PC-9 (cell line): Measurements from ENCODE around the gene ITIH2. TPM values are rescaled to one million over a fixed set of nuclear protein-coding genes. Genes with fewer than 3 reads are reported as not detected.
"Not testable (repeated sequence)": the region's sequence is repeated elsewhere in the genome, so short reads cannot be mapped to it uniquely, and the experiment has no call there.

Experiments used
- BruUV-seq: library from RNA; stranded (reverse); fragments of 400-500 nt; replicated peaks from 2 replicates; lab custom pipeline; 2021; lab: Mats Ljungman, UMichigan
- CTCF ChIA-PET: fragments of 300-600 bp; sonication (Branson Sonifier 250); formaldehyde crosslinking; loops from one replicate; lab custom pipeline; 2022; ENCODE audit warnings: antibody characterized with exemption; lab: Charles Lee
- POLR2A ChIA-PET: fragments of 300-600 bp; sonication (Branson Sonifier 250); formaldehyde crosslinking; loops from one replicate; lab custom pipeline; 2022; ENCODE audit warnings: antibody characterized with exemption; ENCODE audit not compliant: unreplicated experiment; lab: Charles Lee
- DNase-seq, 2 experiments: peaks; one replicate each; pipeline versions ENCODE4 v3.0.0 to v3.0.0-alpha.2; 2015 to 2022; ENCODE audit warnings: mixed read lengths in 1 of 2
- H2AFZ ChIP-seq: fragments of 200-600 bp; sonication (generic); 2 replicates; pipeline ENCODE4 v1.8.1; 2017; ENCODE audit warnings: antibody characterized with exemption
- H3F3A ChIP-seq: fragments of 200-600 bp; sonication (generic); 2 replicates; pipeline ENCODE4 v1.8.1; 2017; ENCODE audit warnings: antibody characterized with exemption, mild to moderate bottlenecking, low read depth; ENCODE audit not compliant: insufficient read depth
- H3K27ac ChIP-seq: fragments of 200-600 bp; sonication (generic); 2 replicates; pipeline ENCODE4 v1.6.1; 2016; ENCODE audit warnings: mixed run types
- H3K27me3 ChIP-seq: fragments of 200-600 bp; sonication (generic); 2 replicates; pipeline ENCODE4 v1.6.1; 2016; ENCODE audit warnings: low read depth, mixed run types; ENCODE audit not compliant: insufficient read depth
- H3K36me3 ChIP-seq: fragments of 200-600 bp; sonication (generic); 2 replicates; pipeline ENCODE4 v1.6.1; 2016; ENCODE audit warnings: low read depth, mixed run types
- H3K4me1 ChIP-seq: fragments of 200-600 bp; sonication (generic); replicated peaks from 2 replicates; pipeline ENCODE4 v1.6.1; 2016; ENCODE audit warnings: mixed run types; ENCODE audit not compliant: insufficient read depth
- H3K4me2 ChIP-seq: fragments of 200-600 bp; sonication (generic); 2 replicates; pipeline ENCODE4 v1.6.1; 2017; ENCODE audit warnings: mixed run types
- H3K4me3 ChIP-seq: fragments of 200-600 bp; sonication (generic); 2 replicates; pipeline ENCODE4 v1.6.1; 2016; ENCODE audit warnings: mixed run types
- H3K79me2 ChIP-seq: fragments of 200-600 bp; sonication (generic); 2 replicates; pipeline ENCODE4 v1.6.1; 2017; ENCODE audit warnings: low read depth, mixed run types
- H3K9me2 ChIP-seq: fragments of 200-600 bp; sonication (generic); 2 replicates; pipeline ENCODE4 v1.8.1; 2017; ENCODE audit warnings: mild to moderate bottlenecking; ENCODE audit not compliant: insufficient read depth
- H3K9me3 ChIP-seq: fragments of 200-600 bp; sonication (generic); 2 replicates; pipeline ENCODE4 v1.8.1; 2016; ENCODE audit warnings: low read depth; ENCODE audit not compliant: insufficient read depth
- H4K20me1 ChIP-seq: fragments of 200-600 bp; sonication (generic); 2 replicates; pipeline ENCODE4 v1.8.1; 2017; ENCODE audit not compliant: insufficient read depth
- CTCF ChIP-seq: fragments of 200-600 bp; sonication (generic); conservative IDR thresholded peaks from 2 replicates; pipeline ENCODE4 v1.6.1; 2017; ENCODE audit warnings: mixed run types, antibody characterized with exemption, mild to moderate bottlenecking, moderate library complexity
- EZH2 ChIP-seq: fragments of 200-600 bp; sonication (generic); IDR thresholded peaks from 2 replicates; pipeline ENCODE4 v1.8.0; 2017; ENCODE audit warnings: antibody characterized with exemption, low read depth
- intact Hi-C: fragments of 100-400 bp; cut with micrococcal nuclease; formaldehyde crosslinking; loops from one replicate; pipeline ENCODE4 v1.10.0; 2022; ENCODE audit not compliant: unreplicated experiment
- total RNA-seq: library from RNA; stranded (reverse); gene quantifications from 2 replicates; pipeline ENCODE4 v1.2.3, GENCODE V29; 2021

ITIH2 gene
- total RNA-seq, 1 experiment from 2014 or later: not detected

DNA sequence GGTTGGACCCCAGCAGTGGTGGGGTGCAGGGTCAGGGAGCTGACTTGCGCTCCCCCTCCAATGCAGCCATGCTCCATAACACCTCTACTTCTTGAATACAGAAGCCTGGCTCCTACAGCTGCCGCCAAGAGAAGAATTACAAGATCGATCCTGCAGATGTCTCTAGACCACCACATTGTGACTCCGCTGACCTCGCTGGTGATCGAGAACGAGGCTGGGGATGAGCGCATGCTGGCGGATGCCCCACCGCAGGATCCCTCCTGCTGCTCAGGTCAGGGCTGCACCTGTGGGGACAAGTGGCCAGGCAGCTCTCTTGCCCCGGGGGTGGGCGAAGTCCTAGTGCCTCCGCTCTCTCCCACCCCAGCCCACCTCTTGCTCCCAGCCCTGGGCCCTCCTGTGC is 31.7 kb downstream of the ITIH2 start:
- no peaks in the 10 kb centered on the region for H3K36me3 ChIP-seq
- TF ChIP-seq CTCF (no peak), EZH2 (no peak)
- POLR2A ChIA-PET: no interaction called here
- no peaks in the 10 kb centered on the region for H3K4me1 ChIP-seq
- H3K4me3 ChIP-seq: no peak overlapping the region
- no peaks in the 10 kb centered on the region for H3F3A ChIP-seq
- no TSS peak for BruUV-seq
- H3K79me2 ChIP-seq: no peaks in the 10 kb centered on the region
- H3K4me2 ChIP-seq: no peak overlapping the region
- CTCF ChIA-PET: no interaction called here
- H3K27ac ChIP-seq: no peak overlapping the region
- H3K9me2 ChIP-seq: no peaks in the 10 kb centered on the region
- H2AFZ ChIP-seq: no peak overlapping the region
- H3K9me3 ChIP-seq: no peaks in the 10 kb centered on the region
- no peak for DNase-seq
- H3K27me3 ChIP-seq: peaks cover 5% of the 10 kb centered on the region; the same call in 1 of the 2 replicates
- no peaks in the 10 kb centered on the region for H4K20me1 ChIP-seq
- intact Hi-C loops: no loop called here

DNA sequence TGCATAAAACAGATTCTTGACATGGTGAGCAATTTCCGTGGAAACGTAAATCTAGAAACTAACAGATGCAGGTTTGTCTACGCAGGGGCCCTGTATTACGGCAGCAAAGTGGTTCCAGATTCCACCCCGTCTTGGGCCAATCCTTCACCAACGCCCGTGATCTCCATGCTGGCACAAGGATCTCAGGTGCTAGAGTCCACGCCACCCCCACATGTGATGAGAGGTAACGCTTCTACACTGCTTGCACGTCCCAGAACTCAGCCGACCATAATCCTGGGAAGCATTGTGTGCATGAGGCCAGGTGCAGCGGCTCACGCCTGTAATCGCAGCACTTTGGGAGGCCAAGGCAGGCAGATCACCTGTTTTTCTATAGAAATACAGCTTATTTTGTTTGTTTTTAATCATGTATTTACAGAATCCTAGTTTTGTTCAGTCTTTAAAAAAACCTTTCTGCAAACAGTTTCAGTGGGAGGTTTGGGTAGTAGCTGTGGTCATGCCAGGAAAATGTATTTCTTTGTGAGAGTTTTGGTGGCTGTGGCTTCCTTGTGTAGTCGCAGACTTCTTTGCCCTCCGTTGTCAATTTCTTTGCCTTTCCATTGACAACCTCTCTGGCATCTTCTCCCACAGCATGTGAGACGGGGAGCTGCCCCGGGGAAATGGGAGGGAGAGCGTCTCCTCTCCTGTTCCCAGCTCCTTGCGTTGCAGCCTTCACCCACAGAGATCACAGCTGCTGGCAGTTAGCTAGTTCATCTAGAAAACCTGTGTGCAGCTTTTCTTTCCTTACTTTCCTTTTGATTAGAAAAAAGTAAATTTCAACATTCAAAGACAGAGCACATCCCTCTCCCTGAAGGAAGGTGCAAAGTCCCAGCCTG is 35.7 kb downstream of the ITIH2 start:
- no peaks in the 10 kb centered on the region for H3K79me2 ChIP-seq
- H3K36me3 ChIP-seq: no peaks in the 10 kb centered on the region
- intact Hi-C loops: no loop called here
- H3K4me3 ChIP-seq: no peak overlapping the region
- ChIA-PET CTCF (no interaction called here), POLR2A (no interaction called here)
- no peaks in the 10 kb centered on the region for H3K9me3 ChIP-seq
- TF ChIP-seq CTCF (no peak), EZH2 (no peak)
- no peaks in the 10 kb centered on the region for H3K4me1 ChIP-seq
- H3K27me3 ChIP-seq: no peaks in the 10 kb centered on the region
- H3K27ac ChIP-seq: no peak overlapping the region
- H3K9me2 ChIP-seq: no peaks in the 10 kb centered on the region
- H3K4me2 ChIP-seq: no peak overlapping the region
- no peak for DNase-seq
- BruUV-seq: no TSS peak
- H4K20me1 ChIP-seq: no peaks in the 10 kb centered on the region
- no peak overlapping the region for H2AFZ ChIP-seq
- H3F3A ChIP-seq: no peaks in the 10 kb centered on the region

- Histone ChIP-seq H3K4me3 (no peak overlapping the region), H2AFZ (no peak overlapping the region), H3F3A (no peaks in the 10 kb centered on the region), H3K4me2 (no peak overlapping the region), H3K4me1 (no peaks in the 10 kb centered on the region), H3K9me2 (no peaks in the 10 kb centered on the region), H3K36me3 (no peaks in the 10 kb centered on the region), H3K27ac (no peak overlapping the region), H3K79me2 (no peaks in the 10 kb centered on the region), H3K9me3 (no peaks in the 10 kb centered on the region), H4K20me1 (no peaks in the 10 kb centered on the region), H3K27me3 (no peaks in the 10 kb centered on the region)
- DNase-seq: no peak
- ChIA-PET POLR2A (no interaction called here), CTCF (no interaction called here)
- intact Hi-C loops: no loop called here
- TF ChIP-seq EZH2 (no peak), CTCF (no peak)
- no TSS peak for BruUV-seq
Measured at GRCh38 chr10:7744307-7744706, 41.2 kb downstream of the ITIH2 start.

- H4K20me1 ChIP-seq, H3K4me2 ChIP-seq, H2AFZ ChIP-seq, CTCF ChIA-PET, H3K79me2 ChIP-seq, intact Hi-C loops, H3K27ac ChIP-seq, H3K27me3 ChIP-seq, H3K36me3 ChIP-seq, POLR2A ChIA-PET, H3K4me1 ChIP-seq, BruUV-seq, H3F3A ChIP-seq, H3K9me2 ChIP-seq, H3K9me3 ChIP-seq, DNase-seq, H3K4me3 ChIP-seq: not testable (repeated sequence)
Measured at GRCh38 chr10:7748637-7749036, 45.5 kb downstream of the ITIH2 start.
